ENCODE results near the gene OR2A12.
A peak's percentile ranks its signal among the peaks of the same experiment; 100 is the strongest.

The OR2A12 gene

GRCh38 chr7:144057954-144058353, 28.1 kb upstream of the OR2A12 start:
- TF ChIP-seq CTCF (IDR thresholded peaks at IDR 0.05; ENCODE audit: extremely low read depth, missing control alignments): no peak
- no peak for DNase-seq (ENCODE audit: low spot score)

- no peak for TF ChIP-seq CTCF (IDR thresholded peaks at IDR 0.05; ENCODE audit: extremely low read depth, missing control alignments)
- DNase-seq (ENCODE audit: low spot score): peak; percentile 5
Observed at GRCh38 chr7:144063710-144064109, 22.4 kb upstream of the OR2A12 start.

- DNase-seq (ENCODE audit: low spot score): no peak
- TF ChIP-seq CTCF (IDR thresholded peaks at IDR 0.05; ENCODE audit: extremely low read depth, missing control alignments): no peak
Observed at GRCh38 chr7:144069511-144069910, 16.6 kb upstream of the OR2A12 start, which contains the start of gene OR2A25. Gene OR2A25 (plus strand): TSS chr7:144069811. CDS start chr7:144074220, 4,409 bp downstream.

- no peak for DNase-seq (ENCODE audit: low spot score)
- no peak for TF ChIP-seq CTCF (IDR thresholded peaks at IDR 0.05; ENCODE audit: extremely low read depth, missing control alignments)
Observed at GRCh38 chr7:144069953-144070352, 16.1 kb upstream of the OR2A12 start.

- no peak for DNase-seq (ENCODE audit: low spot score)
- TF ChIP-seq CTCF (IDR thresholded peaks at IDR 0.05; ENCODE audit: extremely low read depth, missing control alignments): no peak
Observed at GRCh38 chr7:144074374-144074773, 11.7 kb upstream of the OR2A12 start.

- TF ChIP-seq CTCF (IDR thresholded peaks at IDR 0.05; ENCODE audit: extremely low read depth, missing control alignments): no peak
- DNase-seq (ENCODE audit: low spot score): no peak
Observed at GRCh38 chr7:144086730-144087129, 652 bp downstream of the OR2A12 start.

- no peak for TF ChIP-seq CTCF (IDR thresholded peaks at IDR 0.05; ENCODE audit: extremely low read depth, missing control alignments)
- no peak for DNase-seq (ENCODE audit: low spot score)
Observed at GRCh38 chr7:144087230-144087629, 1.2 kb downstream of the OR2A12 start.

Data from GM20000 (cell line).